Stimulated activated CD8-positive, alpha-beta memory T cell treated with anti-CD3 and anti-CD28 coated beads, Interleukin-7, amount 100 ng/mL, for 1 hour (primary cell): ENCODE measurements around the gene KCNQ5.

ENCODE experiments used
- DNase-seq, 2 donors: peaks; one replicate each; pipeline ENCODE4 v3.0.0-alpha.2; 2020; ENCODE audit warnings: low read depth in 2 of 2

Gene KCNQ5

GRCh38 chr6:73000460-73000859, 378.6 kb downstream of the KCNQ5 start:
- DNase-seq, result no peak

GRCh38 chr6:73002588-73002987, 380.7 kb downstream of the KCNQ5 start:
- DNase-seq, result no peak

- DNase-seq, result no peak
Observed at GRCh38 chr6:73003302-73003701, 381.4 kb downstream of the KCNQ5 start.

- DNase-seq, result no peak
Observed at GRCh38 chr6:73004231-73004630, 382.4 kb downstream of the KCNQ5 start.

GRCh38 chr6:73004861-73005260, 383.0 kb downstream of the KCNQ5 start:
- no peak for DNase-seq

GRCh38 chr6:73006146-73006545, 384.3 kb downstream of the KCNQ5 start:
- DNase-seq, result no peak

- no peak for DNase-seq
Observed at GRCh38 chr6:73011945-73012344, 390.1 kb downstream of the KCNQ5 start.

- DNase-seq, result no peak
Observed at GRCh38 chr6:73017476-73017875, 395.6 kb downstream of the KCNQ5 start.

- DNase-seq, result no peak
Observed at GRCh38 chr6:73024598-73024997, 402.7 kb downstream of the KCNQ5 start.

- DNase-seq, result no peak
Observed at GRCh38 chr6:73027691-73028090, 405.8 kb downstream of the KCNQ5 start.

- DNase-seq, result no peak
Observed at GRCh38 chr6:73028124-73028766, 406.4 kb downstream of the KCNQ5 start.

- DNase-seq, result no peak
Observed at GRCh38 chr6:73028893-73029450, 407.1 kb downstream of the KCNQ5 start.

GRCh38 chr6:73030257-73030656, 408.4 kb downstream of the KCNQ5 start:
- DNase-seq, result no peak

- no peak for DNase-seq
Observed at GRCh38 chr6:73030791-73031782, 409.2 kb downstream of the KCNQ5 start.

- no peak for DNase-seq
Observed at GRCh38 chr6:73032586-73032985, 410.7 kb downstream of the KCNQ5 start.

GRCh38 chr6:73036689-73037088, 414.8 kb downstream of the KCNQ5 start:
- DNase-seq, result no peak

GRCh38 chr6:73041051-73041450, 419.2 kb downstream of the KCNQ5 start:
- DNase-seq, result no peak

- DNase-seq, result no peak
Observed at GRCh38 chr6:73042892-73043291, 421.0 kb downstream of the KCNQ5 start.

GRCh38 chr6:73043446-73043845, 421.6 kb downstream of the KCNQ5 start:
- no peak for DNase-seq

- DNase-seq, result no peak
Observed at GRCh38 chr6:73045609-73046008, 423.7 kb downstream of the KCNQ5 start.

GRCh38 chr6:73047801-73048200, 425.9 kb downstream of the KCNQ5 start:
- no peak for DNase-seq

GRCh38 chr6:73049971-73050594, 428.2 kb downstream of the KCNQ5 start:
- no peak for DNase-seq
